Pulmonary artery endothelial cell (primary cell): ENCODE results near the gene RIPOR1. TPM values are rescaled to one million over a fixed set of nuclear protein-coding genes. Genes with fewer than 3 reads are reported as not detected.
"Not testable (repeated sequence)": the region's sequence is repeated elsewhere in the genome, so short reads cannot be mapped to it uniquely, and the experiment has no call there.

ENCODE experiments used
- DNase-seq: peaks from one replicate; pipeline ENCODE4 v3.0.0-alpha.2; 2011; ENCODE audit warnings: low read depth, low spot score
- total RNA-seq: library from RNA; depleted of rRNA; stranded (reverse); fragments of >200 nt; gene quantifications from 2 replicates; pipeline ENCODE4 v1.2.3, GENCODE V29; 2014

The RIPOR1 gene
- 45.7 and 54.2 TPM in 2 replicates for total RNA-seq

GRCh38 chr16:67528222-67528869 lies at the start of gene RIPOR1:
TSS of gene RIPOR1 (plus strand) at chr16:67528829. CDS start at chr16:67538447, 9,618 bp downstream.
- DNase-seq: no peak

- DNase-seq: peak; percentile 93
These were observed 47.6 kb upstream of the RIPOR1 start, which contains the start of gene ATP6V0D1 for GRCh38 chr16:67480833-67481560. TSS of gene ATP6V0D1 (minus strand) at chr16:67481157. CDS start at chr16:67481086, 71 bp downstream.

GRCh38 chr16:67481561-67482232 lies 46.9 kb upstream of the RIPOR1 start:
- DNase-seq: no peak

- DNase-seq: no peak
These were observed 46.2 kb upstream of the RIPOR1 start for GRCh38 chr16:67482233-67482924.

GRCh38 chr16:67483150-67483549 lies 45.5 kb upstream of the RIPOR1 start, which contains the start of gene AGRP:
TSS of gene AGRP (minus strand) at chr16:67483547. CDS start at chr16:67483398, 149 bp downstream.
- no peak for DNase-seq

GRCh38 chr16:67483731-67484525 lies 44.7 kb upstream of the RIPOR1 start:
- DNase-seq: no peak

GRCh38 chr16:67486805-67487204 lies 41.8 kb upstream of the RIPOR1 start:
- no peak for DNase-seq

GRCh38 chr16:67487561-67487960 lies 41.1 kb upstream of the RIPOR1 start:
- not testable (repeated sequence) for DNase-seq

GRCh38 chr16:67489401-67490083 lies 39.1 kb upstream of the RIPOR1 start:
- DNase-seq: no peak

- DNase-seq: no peak
These were observed 38.1 kb upstream of the RIPOR1 start for GRCh38 chr16:67490335-67491096.

- no peak for DNase-seq
These were observed 29.5 kb upstream of the RIPOR1 start for GRCh38 chr16:67499106-67499505.

- no peak for DNase-seq
These were observed 24.3 kb upstream of the RIPOR1 start for GRCh38 chr16:67504031-67505021.

- DNase-seq: no peak
These were observed 22.2 kb upstream of the RIPOR1 start for GRCh38 chr16:67506468-67506867.

GRCh38 chr16:67509016-67509415 lies 19.6 kb upstream of the RIPOR1 start:
- DNase-seq: no peak

- DNase-seq: not testable (repeated sequence)
These were observed 14.7 kb upstream of the RIPOR1 start for GRCh38 chr16:67513892-67514291.

GRCh38 chr16:67514382-67514828 lies 14.2 kb upstream of the RIPOR1 start:
- peak; percentile 49 for DNase-seq

GRCh38 chr16:67516296-67517154 lies 12.1 kb upstream of the RIPOR1 start:
- peak; percentile 39 for DNase-seq
